Activated naive CD4-positive, alpha-beta T cell treated with anti-CD3 and anti-CD28 coated beads, Interleukin-2, amount 10 ng/mL, durations not matched to agents 7 days and 5 days (primary cell): ENCODE data around the gene POLD2.

Experiments used
- CTCF ChIA-PET: fragments of 350-600 bp; sonication (Branson Sonifier 250); formaldehyde crosslinking; loops from one replicate; lab custom pipeline; 2021; ENCODE audit warnings: antibody characterized with exemption; lab: Charles Lee
- DNase-seq: peaks from one replicate; pipeline ENCODE4 v3.0.0-alpha.2; 2020
- H3K27ac Mint-ChIP-seq: one replicate; pipeline ENCODE4 v1.8.0; 2021; ENCODE audit warnings: mild to moderate bottlenecking, moderate library complexity, mixed read lengths
- H3K27me3 Mint-ChIP-seq: one replicate; pipeline ENCODE4 v1.8.0; 2021; ENCODE audit warnings: mild to moderate bottlenecking, mixed read lengths
- H3K36me3 Mint-ChIP-seq: one replicate; pipeline ENCODE4 v1.8.0; 2021; ENCODE audit warnings: mixed read lengths
- H3K4me1 Mint-ChIP-seq: one replicate; pipeline ENCODE4 v1.8.0; 2021; ENCODE audit warnings: mixed read lengths
- H3K4me3 Mint-ChIP-seq: one replicate; pipeline ENCODE4 v1.8.0; 2021; ENCODE audit warnings: mild to moderate bottlenecking, moderate library complexity, mixed read lengths
- H3K9me3 Mint-ChIP-seq: one replicate; pipeline ENCODE4 v1.8.0; 2021; ENCODE audit warnings: mixed read lengths

The POLD2 gene

GRCh38 chr7:44107961-44108767, 15.2 kb downstream of the POLD2 start:
- Mint-ChIP-seq H3K9me3 (no peaks in the 10 kb centered on the region), H3K4me1 (peaks cover 3% of the 10 kb centered on the region), H3K36me3 (no peaks in the 10 kb centered on the region), H3K27ac (no peak overlapping the region), H3K27me3 (peaks cover 33% of the 10 kb centered on the region), H3K4me3 (no peak overlapping the region)
- CTCF ChIA-PET: no interaction called here
- no peak for DNase-seq

DNA sequence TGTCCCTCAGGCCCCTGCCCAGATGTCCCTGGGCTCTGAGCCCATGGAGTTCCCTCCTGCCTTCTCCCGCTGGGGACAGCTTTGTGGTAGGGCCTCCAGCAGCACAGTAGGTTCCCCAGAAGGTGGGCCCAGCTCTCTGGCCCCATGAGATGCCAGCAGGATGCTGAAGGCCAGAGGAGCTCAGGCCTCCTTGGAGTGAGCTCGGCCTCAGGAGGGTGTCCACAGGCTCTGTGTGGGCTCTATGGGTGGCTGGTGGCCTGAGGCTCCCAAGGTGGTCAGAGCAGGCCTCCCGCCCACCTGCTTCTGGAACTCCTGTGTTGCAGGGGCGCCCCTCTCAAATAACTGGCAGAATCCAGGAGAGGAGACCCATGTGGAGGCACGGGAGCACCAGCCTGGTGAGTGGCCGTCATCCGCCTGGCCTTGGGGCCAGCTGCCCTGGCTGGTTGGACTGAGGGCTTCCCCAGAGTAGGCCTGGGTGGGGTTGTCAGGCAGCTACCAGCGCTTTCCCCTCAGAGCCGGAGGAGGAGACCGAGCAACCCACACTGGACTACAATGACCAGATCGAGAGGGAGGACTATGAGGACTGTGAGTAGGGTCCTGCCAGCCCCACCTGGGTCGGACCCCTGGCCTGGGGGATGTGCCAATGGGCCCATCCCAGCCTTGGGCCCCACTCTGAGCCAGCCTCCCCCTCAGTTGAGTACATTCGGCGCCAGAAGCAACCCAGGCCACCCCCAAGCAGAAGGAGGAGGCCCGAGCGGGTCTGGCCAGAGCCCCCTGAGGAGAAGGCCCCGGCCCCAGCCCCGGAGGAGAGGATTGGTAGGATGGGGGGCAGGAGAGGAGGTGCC, 16.0 kb downstream of the POLD2 start:
- Mint-ChIP-seq H3K36me3 (no peaks in the 10 kb centered on the region), H3K27me3 (peaks cover 42% of the 10 kb centered on the region), H3K4me3 (no peak overlapping the region), H3K9me3 (no peaks in the 10 kb centered on the region), H3K27ac (no peak overlapping the region), H3K4me1 (peaks cover 3% of the 10 kb centered on the region)
- CTCF ChIA-PET: no interaction called here
- DNase-seq: no peak

DNA sequence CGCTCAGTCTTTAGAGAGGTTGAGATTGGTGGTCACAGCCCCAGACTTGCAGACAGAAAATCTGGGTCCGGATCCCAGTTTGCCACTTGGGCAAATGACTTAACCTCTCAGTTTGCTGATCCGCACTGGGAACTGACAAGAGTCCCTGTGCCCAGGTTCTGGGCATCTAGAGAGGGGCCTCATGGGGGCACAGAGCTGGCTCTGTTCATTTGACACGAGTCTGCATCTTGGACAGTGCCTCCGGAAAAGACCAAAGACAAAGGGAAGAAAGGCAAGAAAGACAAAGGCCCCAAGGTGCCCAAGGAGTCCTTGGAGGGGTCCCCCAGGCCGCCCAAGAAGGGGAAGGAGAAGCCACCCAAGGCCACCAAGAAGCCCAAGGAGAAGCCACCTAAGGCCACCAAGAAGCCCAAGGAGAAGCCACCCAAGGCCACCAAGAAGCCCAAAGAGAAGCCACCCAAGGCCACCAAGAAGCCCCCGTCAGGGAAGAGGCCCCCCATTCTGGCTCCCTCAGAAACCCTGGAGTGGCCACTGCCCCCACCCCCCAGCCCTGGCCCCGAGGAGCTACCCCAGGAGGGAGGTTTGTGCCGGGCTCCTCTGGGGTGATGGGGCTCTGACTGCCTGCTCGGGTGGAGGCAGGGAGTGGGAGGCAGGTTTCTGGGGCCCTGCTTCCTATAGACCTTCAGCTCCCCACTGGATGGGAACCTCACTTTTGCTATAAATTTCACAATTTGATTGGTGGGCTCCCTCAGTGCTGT, 16.9 kb downstream of the POLD2 start:
- no peaks in the 10 kb centered on the region for H3K36me3 Mint-ChIP-seq
- no peak overlapping the region for H3K4me3 Mint-ChIP-seq
- H3K27me3 Mint-ChIP-seq: peaks cover 50% of the 10 kb centered on the region
- no peaks in the 10 kb centered on the region for H3K9me3 Mint-ChIP-seq
- CTCF ChIA-PET: interaction anchor here (1.2 kb wide), 1 partner anchor 108 kb away, joined by 3 read pairs; no protein-coding TSS in a partner anchor
- DNase-seq: no peak
- H3K27ac Mint-ChIP-seq: no peak overlapping the region
- peaks cover 3% of the 10 kb centered on the region for H3K4me1 Mint-ChIP-seq

DNA sequence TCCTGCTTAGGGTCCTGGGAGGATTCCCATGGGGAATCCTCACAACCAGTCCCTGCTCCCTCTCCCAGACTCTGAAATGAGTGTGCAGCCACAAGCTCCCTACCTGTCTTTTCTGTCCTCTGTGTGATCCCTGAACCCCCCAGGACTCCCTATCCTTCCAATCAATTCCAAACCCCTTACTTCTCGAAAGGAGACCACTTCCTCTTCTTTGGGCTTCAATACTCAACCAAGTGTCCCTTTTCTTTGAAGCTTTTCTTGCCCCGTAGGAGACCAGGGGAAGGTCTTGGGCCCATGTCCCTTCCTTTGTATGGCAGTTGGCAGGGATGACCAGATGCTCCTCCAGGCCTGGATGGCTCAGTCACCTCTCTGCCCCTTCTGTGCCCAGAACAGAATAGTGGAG, 17.5 kb downstream of the POLD2 start:
- CTCF ChIA-PET: interaction anchor here (1.2 kb wide), 1 partner anchor 109 kb away, joined by 3 read pairs; no protein-coding TSS in a partner anchor
- peak overlapping the region; percentile 12 for H3K4me3 Mint-ChIP-seq

DNA sequence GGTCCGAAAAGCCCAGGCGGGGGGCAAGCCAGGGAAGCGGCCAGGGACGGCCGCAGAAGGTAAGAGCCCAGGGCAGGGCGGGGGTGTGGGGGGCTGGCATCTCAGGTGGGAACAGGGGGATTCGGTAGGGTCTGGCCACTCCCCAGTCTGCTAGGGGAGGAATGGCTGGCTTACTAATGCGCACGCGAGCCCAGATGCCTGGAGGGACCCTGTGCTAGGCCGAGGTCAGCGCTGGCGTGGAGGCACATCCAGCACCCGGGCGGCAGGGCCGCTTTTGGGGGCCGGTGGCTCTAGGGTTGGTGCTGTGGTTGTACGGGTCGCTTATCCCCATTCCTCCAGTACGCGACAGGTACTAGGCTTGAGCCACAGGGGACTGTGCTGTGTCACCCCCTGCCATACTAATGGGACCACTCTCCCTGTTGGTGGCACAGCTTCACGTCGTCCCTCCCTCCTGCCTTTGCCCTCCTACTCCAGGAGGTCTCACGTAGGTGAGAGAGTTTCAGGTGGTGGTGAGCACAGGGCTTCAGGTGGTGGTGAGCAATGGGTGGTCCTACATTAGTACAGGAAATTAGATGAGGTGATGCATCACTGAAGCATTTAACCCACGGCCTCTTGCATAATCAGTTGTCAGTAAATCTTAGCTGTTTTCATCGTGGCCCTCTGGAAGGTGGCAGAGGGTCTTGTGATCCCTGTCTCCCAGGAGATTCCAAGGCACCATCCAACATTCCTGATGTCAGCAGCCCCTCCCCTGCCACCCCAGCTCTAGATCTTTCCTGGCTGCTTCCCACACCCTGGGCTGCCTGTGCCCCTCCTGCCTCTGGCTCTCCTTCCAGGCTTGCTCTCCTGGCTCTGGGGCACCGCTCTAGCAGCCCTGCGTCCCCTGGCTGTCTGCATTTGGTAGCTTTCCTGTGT, 18.2 kb downstream of the POLD2 start:
- CTCF ChIA-PET: interaction anchor here (0.6 to 1.2 kb wide), 3 partner anchors 24 to 110 kb away, joined by 3 read pairs; no protein-coding TSS in a partner anchor
- Mint-ChIP-seq H3K4me3 (peak overlapping the region; percentile 40), H3K27me3 (peaks cover 61% of the 10 kb centered on the region), H3K4me1 (peaks cover 3% of the 10 kb centered on the region), H3K9me3 (no peaks in the 10 kb centered on the region), H3K27ac (no peak overlapping the region), H3K36me3 (no peaks in the 10 kb centered on the region)
- no peak for DNase-seq

More for the DNA sequence above, 17.5 kb downstream of the POLD2 start:
- Mint-ChIP-seq H3K36me3 (no peaks in the 10 kb centered on the region), H3K27ac (no peak overlapping the region), H3K9me3 (no peaks in the 10 kb centered on the region), H3K4me1 (peaks cover 3% of the 10 kb centered on the region), H3K27me3 (peaks cover 57% of the 10 kb centered on the region)
- DNase-seq: no peak

- peak; percentile 53 for DNase-seq
- Mint-ChIP-seq H3K36me3 (no peaks in the 10 kb centered on the region), H3K4me3 (peak within 1 kb of the TSS; percentile 47), H3K27me3 (peaks cover 61% of the 10 kb centered on the region), H3K4me1 (peaks cover 3% of the 10 kb centered on the region), H3K27ac (no peak within 1 kb of the TSS), H3K9me3 (no peaks in the 10 kb centered on the region)
- CTCF ChIA-PET: interaction anchor here (0.6 to 0.9 kb wide), 2 partner anchors 23 to 27 kb away, joined by 3 read pairs; no protein-coding TSS in a partner anchor
Measured at GRCh38 chr7:44103923-44104859, 19.2 kb downstream of the POLD2 start, which contains the start of gene AEBP1. TSS of gene AEBP1 (plus strand) at chr7:44104345. CDS start at chr7:44104666, 321 bp downstream.

DNA sequence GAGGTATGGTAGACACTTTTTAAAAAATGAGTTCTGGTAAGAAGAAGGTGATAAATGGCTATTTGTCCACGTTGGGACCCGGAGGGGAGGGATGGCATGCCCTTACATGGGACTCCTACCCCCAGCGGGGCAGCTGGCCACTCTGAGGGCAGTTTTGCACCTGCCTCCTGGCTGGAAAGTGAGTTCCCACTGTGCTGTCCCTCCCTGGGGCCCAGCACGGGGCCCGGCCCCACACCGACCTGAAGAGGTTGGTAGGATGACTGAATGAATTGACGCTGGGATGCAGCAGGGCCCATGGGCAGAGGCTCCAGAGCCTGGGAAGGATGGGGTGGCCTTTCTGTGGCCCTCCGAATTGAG, 19.8 kb downstream of the POLD2 start:
- Mint-ChIP-seq H3K4me3 (peak overlapping the region; percentile 47), H3K27ac (no peak overlapping the region), H3K27me3 (peaks cover 61% of the 10 kb centered on the region), H3K36me3 (no peaks in the 10 kb centered on the region), H3K9me3 (no peaks in the 10 kb centered on the region), H3K4me1 (peaks cover 3% of the 10 kb centered on the region)
- CTCF ChIA-PET: no interaction called here
- no peak for DNase-seq

DNA sequence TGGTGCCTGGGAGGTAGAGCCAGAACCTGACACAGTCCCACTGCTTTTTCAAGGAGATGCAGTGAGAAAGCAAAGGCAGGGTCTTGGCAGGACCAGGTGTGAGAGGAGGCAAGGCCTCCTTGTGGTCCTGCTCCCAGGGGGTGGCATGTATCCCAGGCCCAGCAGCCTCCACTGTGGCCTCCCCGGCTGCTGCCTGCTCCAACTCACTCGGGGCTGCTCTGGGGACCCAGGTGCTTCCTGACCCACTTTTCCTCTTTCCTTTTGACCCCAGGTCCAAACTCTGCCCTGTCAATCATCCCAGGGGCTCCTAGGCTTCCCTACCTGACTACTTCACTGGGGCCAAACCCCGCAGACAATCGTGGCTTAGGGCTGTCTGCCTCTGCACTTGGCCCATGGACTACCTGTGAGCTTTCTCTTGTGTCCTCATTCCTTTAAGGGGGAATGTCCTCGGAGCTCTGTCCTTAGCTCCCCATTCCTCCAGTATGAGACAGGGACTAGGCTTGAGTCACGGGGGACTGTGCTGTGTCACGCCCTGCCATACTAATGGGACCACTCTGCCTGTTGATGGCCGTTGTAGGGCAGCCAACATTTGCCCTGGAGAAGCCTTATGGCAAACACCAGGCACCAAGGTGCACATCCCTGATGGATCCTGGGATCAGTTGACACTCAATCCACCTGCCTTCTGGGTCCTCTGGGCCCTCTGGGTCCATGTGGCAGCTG, 20.3 kb downstream of the POLD2 start:
- CTCF ChIA-PET: interaction anchor here (0.8 kb wide), 1 partner anchor 94 kb away, joined by 3 read pairs; no protein-coding TSS in a partner anchor
- Mint-ChIP-seq H3K9me3 (no peaks in the 10 kb centered on the region), H3K4me3 (peak overlapping the region; percentile 47), H3K36me3 (no peaks in the 10 kb centered on the region), H3K27ac (no peak overlapping the region), H3K4me1 (peaks cover 3% of the 10 kb centered on the region), H3K27me3 (peaks cover 61% of the 10 kb centered on the region)
- no peak for DNase-seq

GRCh38 chr7:44101966-44102845, 21.1 kb downstream of the POLD2 start:
- no peak overlapping the region for H3K4me3 Mint-ChIP-seq
- H3K9me3 Mint-ChIP-seq: no peaks in the 10 kb centered on the region
- no peak overlapping the region for H3K27ac Mint-ChIP-seq
- no peak for DNase-seq
- H3K36me3 Mint-ChIP-seq: no peaks in the 10 kb centered on the region
- CTCF ChIA-PET: interaction anchor here (0.8 kb wide), 1 partner anchor 94 kb away, joined by 3 read pairs; no protein-coding TSS in a partner anchor
- H3K4me1 Mint-ChIP-seq: peaks cover 9% of the 10 kb centered on the region
- H3K27me3 Mint-ChIP-seq: peaks cover 61% of the 10 kb centered on the region

GRCh38 chr7:44101303-44101965, 21.9 kb downstream of the POLD2 start:
- CTCF ChIA-PET: no interaction called here
- Mint-ChIP-seq H3K27ac (no peak overlapping the region), H3K4me3 (no peak overlapping the region), H3K9me3 (no peaks in the 10 kb centered on the region), H3K27me3 (peaks cover 59% of the 10 kb centered on the region), H3K4me1 (peaks cover 14% of the 10 kb centered on the region), H3K36me3 (no peaks in the 10 kb centered on the region)
- DNase-seq: no peak
